IPS-18a (cell line): ENCODE results near the gene DDX39B.

Experiments
- H3K27ac ChIP-seq: one replicate; pipeline ENCODE4 v1.5.1; 2013; ENCODE audit warnings: low read length
- H3K27me3 ChIP-seq: one replicate; pipeline ENCODE4 v1.6.1; 2013; ENCODE audit warnings: mild to moderate bottlenecking, low read length; ENCODE audit not compliant: control insufficient read depth, insufficient read depth
- H3K36me3 ChIP-seq: one replicate; pipeline ENCODE4 v1.6.1; 2013; ENCODE audit warnings: low read depth, low read length; ENCODE audit not compliant: control insufficient read depth
- H3K4me1 ChIP-seq: one replicate; pipeline ENCODE4 v1.6.1; 2013; ENCODE audit warnings: low read depth, low read length; ENCODE audit not compliant: control insufficient read depth
- H3K4me3 ChIP-seq: one replicate; pipeline ENCODE4 v1.5.1; 2013; ENCODE audit warnings: low read length
- H3K9ac ChIP-seq: one replicate; pipeline ENCODE4 v1.6.1; 2013; ENCODE audit warnings: mild to moderate bottlenecking, low read length, moderate library complexity
- H3K9me3 ChIP-seq: one replicate; pipeline ENCODE4 v1.6.1; 2013; ENCODE audit warnings: low read depth, low read length; ENCODE audit not compliant: control insufficient read depth

The DDX39B gene

GRCh38 chr6:31531771-31532643 is 9.8 kb downstream of the DDX39B start:
- Histone ChIP-seq H3K9ac (no peak overlapping the region), H3K36me3 (peaks cover 76% of the 10 kb centered on the region), H3K27ac (no peak overlapping the region), H3K27me3 (no peaks in the 10 kb centered on the region), H3K4me3 (no peak overlapping the region), H3K4me1 (no peaks in the 10 kb centered on the region), H3K9me3 (no peaks in the 10 kb centered on the region)

GRCh38 chr6:31531162-31531561 is 10.6 kb downstream of the DDX39B start:
- no peaks in the 10 kb centered on the region for H3K27me3 ChIP-seq
- peaks cover 69% of the 10 kb centered on the region for H3K36me3 ChIP-seq
- H3K4me3 ChIP-seq = no peak overlapping the region
- H3K9me3 ChIP-seq = no peaks in the 10 kb centered on the region
- no peaks in the 10 kb centered on the region for H3K4me1 ChIP-seq
- H3K27ac ChIP-seq = no peak overlapping the region
- no peak overlapping the region for H3K9ac ChIP-seq

- H3K9ac ChIP-seq = no peak overlapping the region
- H3K4me1 ChIP-seq = no peaks in the 10 kb centered on the region
- H3K36me3 ChIP-seq = peaks cover 64% of the 10 kb centered on the region
- H3K27ac ChIP-seq = no peak overlapping the region
- H3K4me3 ChIP-seq = no peak overlapping the region
- no peaks in the 10 kb centered on the region for H3K27me3 ChIP-seq
- H3K9me3 ChIP-seq = no peaks in the 10 kb centered on the region
Observed at GRCh38 chr6:31530659-31531058, 11.1 kb downstream of the DDX39B start.

GRCh38 chr6:31529329-31530150 is 12.3 kb downstream of the DDX39B start:
- no peaks in the 10 kb centered on the region for H3K4me1 ChIP-seq

GRCh38 chr6:31528821-31529328 is 12.9 kb downstream of the DDX39B start, which contains the start of gene MCCD1:
TSS of gene MCCD1 (plus strand) at chr6:31528962. CDS start at chr6:31529015, 53 bp downstream.
- Histone ChIP-seq H3K27me3 (no peaks in the 10 kb centered on the region), H3K4me1 (no peaks in the 10 kb centered on the region), H3K9me3 (no peaks in the 10 kb centered on the region), H3K36me3 (peaks cover 46% of the 10 kb centered on the region), H3K4me3 (no peak within 1 kb of the TSS), H3K27ac (no peak within 1 kb of the TSS), H3K9ac (no peak within 1 kb of the TSS)

More at GRCh38 chr6:31529329-31530150, 12.3 kb downstream of the DDX39B start:
- no peak overlapping the region for H3K9ac ChIP-seq
- H3K4me3 ChIP-seq = no peak overlapping the region
- no peaks in the 10 kb centered on the region for H3K9me3 ChIP-seq
- H3K36me3 ChIP-seq = peaks cover 53% of the 10 kb centered on the region
- no peaks in the 10 kb centered on the region for H3K27me3 ChIP-seq
- no peak overlapping the region for H3K27ac ChIP-seq

- Histone ChIP-seq H3K27ac (no peak overlapping the region), H3K4me1 (no peaks in the 10 kb centered on the region), H3K27me3 (no peaks in the 10 kb centered on the region), H3K9me3 (no peaks in the 10 kb centered on the region), H3K36me3 (peaks cover 41% of the 10 kb centered on the region), H3K9ac (no peak overlapping the region), H3K4me3 (no peak overlapping the region)
Observed at GRCh38 chr6:31528307-31528777, 13.5 kb downstream of the DDX39B start.

- H3K9me3 ChIP-seq = no peaks in the 10 kb centered on the region
- no peaks in the 10 kb centered on the region for H3K4me1 ChIP-seq
- H3K9ac ChIP-seq = no peak overlapping the region
- H3K27me3 ChIP-seq = no peaks in the 10 kb centered on the region
- peaks cover 18% of the 10 kb centered on the region for H3K36me3 ChIP-seq
- H3K4me3 ChIP-seq = no peak overlapping the region
- H3K27ac ChIP-seq = no peak overlapping the region
Observed at GRCh38 chr6:31525932-31526591, 15.7 kb downstream of the DDX39B start.

- H3K9me3 ChIP-seq = no peaks in the 10 kb centered on the region
- H3K27ac ChIP-seq = no peak overlapping the region
- no peaks in the 10 kb centered on the region for H3K27me3 ChIP-seq
- H3K4me3 ChIP-seq = no peak overlapping the region
- peaks cover 13% of the 10 kb centered on the region for H3K36me3 ChIP-seq
- no peaks in the 10 kb centered on the region for H3K4me1 ChIP-seq
- H3K9ac ChIP-seq = no peak overlapping the region
Observed at GRCh38 chr6:31525553-31525931, 16.3 kb downstream of the DDX39B start.

GRCh38 chr6:31521835-31522234 is 20.0 kb downstream of the DDX39B start:
- H3K27me3 ChIP-seq = no peaks in the 10 kb centered on the region
- no peaks in the 10 kb centered on the region for H3K9me3 ChIP-seq
- H3K4me1 ChIP-seq = no peaks in the 10 kb centered on the region
- no peak overlapping the region for H3K9ac ChIP-seq
- no peaks in the 10 kb centered on the region for H3K36me3 ChIP-seq
- H3K27ac ChIP-seq = no peak overlapping the region
- H3K4me3 ChIP-seq = no peak overlapping the region

GRCh38 chr6:31513456-31514165 is 28.2 kb downstream of the DDX39B start:
- Histone ChIP-seq H3K9me3 (no peaks in the 10 kb centered on the region), H3K36me3 (peaks cover 13% of the 10 kb centered on the region), H3K9ac (no peak overlapping the region), H3K27me3 (no peaks in the 10 kb centered on the region), H3K4me1 (no peaks in the 10 kb centered on the region), H3K4me3 (no peak overlapping the region), H3K27ac (no peak overlapping the region)
